Panc1 (cell line): ENCODE measurements around the gene CACNA2D4. TPM values are rescaled to one million over a fixed set of nuclear protein-coding genes. Genes with fewer than 3 reads are reported as not detected.

Experiments used
- ATAC-seq: fragments of 200-7000 bp; cut with Tn5 transposase; 2 replicates; pipeline ENCODE4 v1.9.1; 2020; ENCODE audit warnings: mild to moderate bottlenecking, moderate library complexity
- BruUV-seq: library from RNA; stranded (reverse); fragments of 400-500 nt; replicated peaks from 2 replicates; lab custom pipeline; 2021; lab: Mats Ljungman, UMichigan
- CTCF ChIA-PET: fragments of 300-600 bp; sonication (Branson Sonifier 250); formaldehyde crosslinking; loops from one replicate; lab custom pipeline; 2022; ENCODE audit warnings: antibody characterized with exemption; lab: Charles Lee
- POLR2A ChIA-PET: fragments of 300-600 bp; sonication (Branson Sonifier 250); formaldehyde crosslinking; loops from one replicate; lab custom pipeline; 2022; ENCODE audit warnings: antibody characterized with exemption; lab: Charles Lee
- DNase-seq: peaks from one replicate; pipeline ENCODE4 v3.0.0-alpha.2; 2010; ENCODE audit warnings: low read depth, low spot score
- H3K27ac ChIP-seq: 2 replicates; pipeline ENCODE4 v1.5.1; 2011; ENCODE audit warnings: mild to moderate bottlenecking, low read length, inconsistent platforms
- H3K27me3 ChIP-seq: fragments of 200-500 bp; sonication (Bioruptor generic); 2 replicates; pipeline ENCODE4 v1.6.0; 2014; ENCODE audit warnings: low read length, inconsistent platforms; ENCODE audit not compliant: control insufficient read depth, insufficient read depth
- H3K36me3 ChIP-seq: fragments of 200-500 bp; sonication (Bioruptor generic); 2 replicates; pipeline ENCODE4 v1.5.1; 2014; ENCODE audit warnings: inconsistent platforms, mild to moderate bottlenecking, low read length, moderate library complexity; ENCODE audit not compliant: control insufficient read depth, insufficient read depth
- H3K4me1 ChIP-seq: 2 replicates; pipeline ENCODE4 v1.5.1; 2011; ENCODE audit warnings: inconsistent platforms, mild to moderate bottlenecking, low read length, moderate library complexity; ENCODE audit not compliant: control insufficient read depth, insufficient read depth
- H3K4me3 ChIP-seq, 2 experiments: 2 replicates each; pipeline ENCODE4 v1.5.1; 2011 to 2012; ENCODE audit warnings: low read depth in 2 of 2, low read length in 2 of 2, mild to moderate bottlenecking in 2 of 2, inconsistent platforms in 1 of 2, moderate library complexity in 1 of 2
- H3K9me3 ChIP-seq: fragments of 200-500 bp; sonication (Bioruptor generic); 2 replicates; pipeline ENCODE4 v1.5.1; 2014; ENCODE audit warnings: low read depth, mild to moderate bottlenecking, inconsistent platforms, low read length, moderate library complexity; ENCODE audit not compliant: control insufficient read depth, insufficient read depth
- POLR2AphosphoS5 ChIP-seq: IDR thresholded peaks from 2 replicates; pipeline ENCODE4 v1.6.1; 2012; ENCODE audit warnings: mild to moderate bottlenecking, low read depth, low read length, moderate library complexity
- SIN3A ChIP-seq: IDR thresholded peaks from 2 replicates; pipeline ENCODE4 v1.6.1; 2012; ENCODE audit warnings: low read depth, mild to moderate bottlenecking, low read length, moderate library complexity, borderline replicate concordance; ENCODE audit not compliant: insufficient read depth
- TCF7L2 ChIP-seq: IDR thresholded peaks from 2 replicates; pipeline ENCODE4 v1.6.1; 2011; ENCODE audit warnings: mild to moderate bottlenecking, low read depth, low read length, inconsistent platforms
- in situ Hi-C: cut with HindIII; loops from 2 replicates; pipeline ENCODE4 v1.10.0; 2016; ENCODE audit warnings: low sequenced_read_pairs, low pct_unique_long_range_greater_than_20kb
- intact Hi-C: fragments of 100-400 bp; cut with micrococcal nuclease; formaldehyde crosslinking; loops from one replicate; pipeline ENCODE4 v1.10.0; 2022; ENCODE audit not compliant: unreplicated experiment
- total RNA-seq: library from RNA; stranded (reverse); gene quantifications from one replicate; pipeline ENCODE4 v1.2.1, GENCODE V29; 2021; ENCODE audit not compliant: unreplicated experiment
- TF ChIP-seq, protein P1 (sequence below), 2 experiments: IDR thresholded peaks; 2 replicates each; pipeline ENCODE4 v1.6.1; 2011 to 2012; ENCODE audit warnings: low read depth in 2 of 2, control low read depth in 1 of 2, low read length in 1 of 2, mild to moderate bottlenecking in 1 of 2, moderate library complexity in 1 of 2; ENCODE audit not compliant: insufficient read depth in 1 of 2
- TF ChIP-seq, protein P2 (sequence below): fragments of 450-650 bp; IDR thresholded peaks from 2 replicates; pipeline ENCODE4 v1.5.1; 2017; ENCODE audit warnings: mild to moderate bottlenecking

Gene CACNA2D4
- total RNA-seq, 1 experiment from 2014 or later: 0.15 TPM

DNA sequence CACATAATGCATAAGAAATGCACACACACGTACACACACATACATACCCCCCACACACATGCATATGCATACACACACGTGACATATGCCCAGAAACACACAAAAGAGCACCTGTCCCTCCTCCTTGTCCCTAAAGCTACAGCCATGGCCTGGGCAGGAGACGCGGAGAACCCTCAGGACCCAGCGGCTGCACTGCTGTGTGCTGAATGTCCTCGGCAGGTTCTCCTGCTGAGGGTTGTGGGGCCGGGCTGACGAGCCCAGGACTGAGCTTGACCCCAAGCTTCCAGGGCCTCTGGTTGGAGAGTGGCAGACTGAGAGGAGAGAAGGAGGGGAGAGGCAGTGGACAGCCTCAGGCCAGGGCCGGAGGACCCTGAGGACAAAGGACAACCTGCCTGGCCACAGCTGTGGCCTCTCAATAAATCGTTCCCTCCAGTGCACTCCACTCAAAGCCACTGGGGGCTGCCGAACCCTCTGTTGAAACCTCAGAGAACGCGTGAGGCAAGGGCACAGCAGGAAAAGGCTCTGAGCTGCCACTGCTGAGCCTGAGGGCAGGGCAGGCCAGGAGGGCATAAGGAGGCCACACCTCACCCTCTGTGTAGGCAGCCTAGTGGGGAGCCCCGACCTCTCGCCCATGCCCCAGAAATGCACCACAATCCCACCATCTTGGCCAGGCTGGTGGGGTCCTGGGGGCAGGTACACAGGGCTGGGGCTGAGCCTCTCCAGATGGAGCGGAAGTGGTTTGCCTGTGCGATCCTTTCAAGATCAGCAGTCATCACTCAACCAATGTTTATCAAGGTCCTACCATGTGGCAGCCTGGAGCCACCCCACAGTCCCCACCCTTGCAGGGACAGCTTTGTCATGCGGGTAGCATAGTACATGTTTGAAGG lies 3.1 kb downstream of the CACNA2D4 start:
- BruUV-seq: no TSS peak
- DNase-seq (no peak), ATAC-seq (no peak)
- H3K36me3 ChIP-seq: no peaks in the 10 kb centered on the region
- H3K4me3 ChIP-seq: no peak overlapping the region
- H3K4me1 ChIP-seq: no peaks in the 10 kb centered on the region
- H3K9me3 ChIP-seq: no peaks in the 10 kb centered on the region
- POLR2A ChIA-PET: no interaction called here
- CTCF ChIA-PET: no interaction called here
- in situ Hi-C loops: no loop called here
- intact Hi-C loops: no loop called here
- TF ChIP-seq, protein P1, sequence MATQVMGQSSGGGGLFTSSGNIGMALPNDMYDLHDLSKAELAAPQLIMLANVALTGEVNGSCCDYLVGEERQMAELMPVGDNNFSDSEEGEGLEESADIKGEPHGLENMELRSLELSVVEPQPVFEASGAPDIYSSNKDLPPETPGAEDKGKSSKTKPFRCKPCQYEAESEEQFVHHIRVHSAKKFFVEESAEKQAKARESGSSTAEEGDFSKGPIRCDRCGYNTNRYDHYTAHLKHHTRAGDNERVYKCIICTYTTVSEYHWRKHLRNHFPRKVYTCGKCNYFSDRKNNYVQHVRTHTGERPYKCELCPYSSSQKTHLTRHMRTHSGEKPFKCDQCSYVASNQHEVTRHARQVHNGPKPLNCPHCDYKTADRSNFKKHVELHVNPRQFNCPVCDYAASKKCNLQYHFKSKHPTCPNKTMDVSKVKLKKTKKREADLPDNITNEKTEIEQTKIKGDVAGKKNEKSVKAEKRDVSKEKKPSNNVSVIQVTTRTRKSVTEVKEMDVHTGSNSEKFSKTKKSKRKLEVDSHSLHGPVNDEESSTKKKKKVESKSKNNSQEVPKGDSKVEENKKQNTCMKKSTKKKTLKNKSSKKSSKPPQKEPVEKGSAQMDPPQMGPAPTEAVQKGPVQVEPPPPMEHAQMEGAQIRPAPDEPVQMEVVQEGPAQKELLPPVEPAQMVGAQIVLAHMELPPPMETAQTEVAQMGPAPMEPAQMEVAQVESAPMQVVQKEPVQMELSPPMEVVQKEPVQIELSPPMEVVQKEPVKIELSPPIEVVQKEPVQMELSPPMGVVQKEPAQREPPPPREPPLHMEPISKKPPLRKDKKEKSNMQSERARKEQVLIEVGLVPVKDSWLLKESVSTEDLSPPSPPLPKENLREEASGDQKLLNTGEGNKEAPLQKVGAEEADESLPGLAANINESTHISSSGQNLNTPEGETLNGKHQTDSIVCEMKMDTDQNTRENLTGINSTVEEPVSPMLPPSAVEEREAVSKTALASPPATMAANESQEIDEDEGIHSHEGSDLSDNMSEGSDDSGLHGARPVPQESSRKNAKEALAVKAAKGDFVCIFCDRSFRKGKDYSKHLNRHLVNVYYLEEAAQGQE (IDR thresholded peaks at IDR 0.05; ENCODE audit: insufficient read depth in 1 of 2, low read depth in 2 of 2, low read length in 1 of 2): no peak
- TF ChIP-seq SIN3A (no peak), POLR2AphosphoS5 (no peak), TCF7L2 (no peak)
- TF ChIP-seq, protein P2, sequence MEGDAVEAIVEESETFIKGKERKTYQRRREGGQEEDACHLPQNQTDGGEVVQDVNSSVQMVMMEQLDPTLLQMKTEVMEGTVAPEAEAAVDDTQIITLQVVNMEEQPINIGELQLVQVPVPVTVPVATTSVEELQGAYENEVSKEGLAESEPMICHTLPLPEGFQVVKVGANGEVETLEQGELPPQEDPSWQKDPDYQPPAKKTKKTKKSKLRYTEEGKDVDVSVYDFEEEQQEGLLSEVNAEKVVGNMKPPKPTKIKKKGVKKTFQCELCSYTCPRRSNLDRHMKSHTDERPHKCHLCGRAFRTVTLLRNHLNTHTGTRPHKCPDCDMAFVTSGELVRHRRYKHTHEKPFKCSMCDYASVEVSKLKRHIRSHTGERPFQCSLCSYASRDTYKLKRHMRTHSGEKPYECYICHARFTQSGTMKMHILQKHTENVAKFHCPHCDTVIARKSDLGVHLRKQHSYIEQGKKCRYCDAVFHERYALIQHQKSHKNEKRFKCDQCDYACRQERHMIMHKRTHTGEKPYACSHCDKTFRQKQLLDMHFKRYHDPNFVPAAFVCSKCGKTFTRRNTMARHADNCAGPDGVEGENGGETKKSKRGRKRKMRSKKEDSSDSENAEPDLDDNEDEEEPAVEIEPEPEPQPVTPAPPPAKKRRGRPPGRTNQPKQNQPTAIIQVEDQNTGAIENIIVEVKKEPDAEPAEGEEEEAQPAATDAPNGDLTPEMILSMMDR: no peak
- H3K27ac ChIP-seq: no peak overlapping the region
- H3K27me3 ChIP-seq: no peaks in the 10 kb centered on the region

DNA sequence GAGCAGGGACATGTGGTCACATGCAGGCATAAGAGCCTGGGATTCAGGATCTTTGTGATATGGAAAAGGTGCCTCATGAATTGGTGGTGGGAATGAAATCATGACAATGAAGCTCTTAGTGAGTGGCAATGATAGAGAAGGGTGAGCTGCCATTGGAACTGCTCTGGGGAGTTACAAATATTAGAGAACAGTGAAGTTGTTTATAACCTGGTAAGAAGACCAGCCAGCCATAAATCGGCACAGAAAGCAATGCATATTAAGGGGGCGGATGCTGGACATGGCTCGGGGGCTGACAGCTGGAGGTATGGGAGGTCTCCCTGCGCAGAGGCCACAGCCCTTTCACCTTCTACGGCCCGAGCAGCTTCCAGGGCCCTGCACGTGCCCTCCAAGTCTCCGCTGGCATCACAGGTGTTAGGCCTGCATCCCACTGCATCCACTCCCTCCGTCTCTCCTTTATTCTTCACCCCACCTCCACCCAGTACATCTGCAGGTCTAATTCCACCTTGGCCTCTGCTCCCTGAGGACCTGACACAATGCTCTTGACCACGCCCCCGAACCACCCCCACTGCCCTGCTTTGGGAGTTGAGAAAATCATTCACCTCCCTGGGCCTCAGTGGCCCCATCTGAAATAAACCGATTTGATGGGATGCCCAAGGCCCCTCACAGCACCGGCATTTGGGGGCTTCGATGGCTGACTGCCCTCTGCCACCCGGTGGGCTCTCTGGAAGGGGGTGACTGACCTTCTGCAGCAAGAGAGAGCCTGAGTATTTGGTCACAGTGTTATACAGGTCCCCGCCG lies 4.1 kb downstream of the CACNA2D4 start:
- ChIA-PET POLR2A (no interaction called here), CTCF (no interaction called here)
- intact Hi-C loops (no loop called here), in situ Hi-C loops (no loop called here)
- no peak for ATAC-seq
- no peaks in the 10 kb centered on the region for H3K27me3 ChIP-seq
- no peaks in the 10 kb centered on the region for H3K4me1 ChIP-seq
- no peak overlapping the region for H3K4me3 ChIP-seq
- DNase-seq: no peak
- TF ChIP-seq POLR2AphosphoS5: no peak
- TF ChIP-seq, protein P1 (IDR thresholded peaks at IDR 0.05; ENCODE audit: insufficient read depth in 1 of 2, low read depth in 2 of 2, low read length in 1 of 2): no peak
- no peak for TF ChIP-seq SIN3A
- TF ChIP-seq TCF7L2: no peak
- TF ChIP-seq, protein P2: no peak
- H3K9me3 ChIP-seq: no peaks in the 10 kb centered on the region
- no peaks in the 10 kb centered on the region for H3K36me3 ChIP-seq
- H3K27ac ChIP-seq: no peak overlapping the region
- BruUV-seq: no TSS peak
